ENCODE results near the gene RFC5. TPM values are rescaled to one million over a fixed set of nuclear protein-coding genes. Genes with fewer than 3 reads are reported as not detected.

RFC5 gene
- total RNA-seq, 1 experiment from 2014 or later = 54.6 TPM

- H3K4me1 Mint-ChIP-seq (ENCODE audit: low read depth, unreplicated experiment) = no peaks in the 10 kb centered on the region
- no TSS peak for BruUV-seq (replicated peaks)
- no peak overlapping the region for H3K4me3 Mint-ChIP-seq (ENCODE audit: low read depth, unreplicated experiment)
- TF ChIP-seq CTCF (IDR thresholded peaks at IDR 0.05; ENCODE audit: unreplicated experiment) = no peak
- peaks cover 81% of the 10 kb centered on the region for H3K36me3 Mint-ChIP-seq (ENCODE audit: insufficient read depth, unreplicated experiment)
- CTCF ChIA-PET = interaction anchor here (0.7 to 2.8 kb wide), 2 partner anchors 162 to 1541 kb away, joined by 4 to 12 read pairs; no protein-coding TSS in a partner anchor
- H3K27me3 Mint-ChIP-seq (ENCODE audit: unreplicated experiment) = no peaks in the 10 kb centered on the region
- no peak overlapping the region for H3K27ac Mint-ChIP-seq (ENCODE audit: unreplicated experiment)
- H3K9me3 Mint-ChIP-seq (ENCODE audit: low read depth, unreplicated experiment) = no peaks in the 10 kb centered on the region
- no peak for DNase-seq
- intact Hi-C loops (cut with micrococcal nuclease; ENCODE audit: unreplicated experiment) = no loop called here
Measured at GRCh38 chr12:118036672-118037411, 20.3 kb downstream of the RFC5 start.

GRCh38 chr12:118038137-118038536 is 21.6 kb downstream of the RFC5 start:
- Mint-ChIP-seq H3K4me3 (ENCODE audit: low read depth, unreplicated experiment) (no peak overlapping the region), H3K36me3 (ENCODE audit: insufficient read depth, unreplicated experiment) (peaks cover 84% of the 10 kb centered on the region), H3K4me1 (ENCODE audit: low read depth, unreplicated experiment) (no peaks in the 10 kb centered on the region), H3K9me3 (ENCODE audit: low read depth, unreplicated experiment) (no peaks in the 10 kb centered on the region), H3K27ac (ENCODE audit: unreplicated experiment) (no peak overlapping the region), H3K27me3 (ENCODE audit: unreplicated experiment) (no peaks in the 10 kb centered on the region)
- BruUV-seq (replicated peaks) = no TSS peak
- intact Hi-C loops (cut with micrococcal nuclease; ENCODE audit: unreplicated experiment) = no loop called here
- CTCF ChIA-PET = no interaction called here
- DNase-seq = no peak
- no peak for TF ChIP-seq CTCF (IDR thresholded peaks at IDR 0.05; ENCODE audit: unreplicated experiment)

- Mint-ChIP-seq H3K36me3 (ENCODE audit: insufficient read depth, unreplicated experiment) (peaks cover 73% of the 10 kb centered on the region), H3K27ac (ENCODE audit: unreplicated experiment) (no peak overlapping the region), H3K4me1 (ENCODE audit: low read depth, unreplicated experiment) (no peaks in the 10 kb centered on the region), H3K4me3 (ENCODE audit: low read depth, unreplicated experiment) (no peak overlapping the region), H3K9me3 (ENCODE audit: low read depth, unreplicated experiment) (no peaks in the 10 kb centered on the region), H3K27me3 (ENCODE audit: unreplicated experiment) (no peaks in the 10 kb centered on the region)
- no TSS peak for BruUV-seq (replicated peaks)
- CTCF ChIA-PET = interaction anchor here (0.7 kb wide), 1 partner anchor 547 kb away, joined by 8 read pairs; no protein-coding TSS in a partner anchor
- no peak for TF ChIP-seq CTCF (IDR thresholded peaks at IDR 0.05; ENCODE audit: unreplicated experiment)
- no peak for DNase-seq
- intact Hi-C loops (cut with micrococcal nuclease; ENCODE audit: unreplicated experiment) = no loop called here
Measured at GRCh38 chr12:118042091-118042490, 25.6 kb downstream of the RFC5 start.

- Mint-ChIP-seq H3K4me1 (ENCODE audit: low read depth, unreplicated experiment) (no peaks in the 10 kb centered on the region), H3K27me3 (ENCODE audit: unreplicated experiment) (no peaks in the 10 kb centered on the region), H3K9me3 (ENCODE audit: low read depth, unreplicated experiment) (no peaks in the 10 kb centered on the region), H3K4me3 (ENCODE audit: low read depth, unreplicated experiment) (no peak overlapping the region), H3K27ac (ENCODE audit: unreplicated experiment) (no peak overlapping the region), H3K36me3 (ENCODE audit: insufficient read depth, unreplicated experiment) (peaks cover 64% of the 10 kb centered on the region)
- DNase-seq = no peak
- intact Hi-C loops (cut with micrococcal nuclease; ENCODE audit: unreplicated experiment) = no loop called here
- BruUV-seq (replicated peaks) = no TSS peak
- CTCF ChIA-PET = interaction anchor here (0.7 kb wide), 1 partner anchor 9 kb away, joined by 3 read pairs; no protein-coding TSS in a partner anchor
- TF ChIP-seq CTCF (IDR thresholded peaks at IDR 0.05; ENCODE audit: unreplicated experiment) = no peak
Measured at GRCh38 chr12:118044075-118044474, 27.6 kb downstream of the RFC5 start.

Data from Calu3 (cell line).